GM10266 (cell line): Measurements from ENCODE around the gene TMEM132C.

Source experiments
- DNase-seq: peaks from one replicate; pipeline ENCODE4 v3.0.0; 2012; ENCODE audit errors: extremely low spot score
- CTCF ChIP-seq: IDR thresholded peaks from 2 replicates; pipeline ENCODE4 v1.5.1; 2012; ENCODE audit warnings: mild to moderate bottlenecking, low read depth; ENCODE audit not compliant: control insufficient read depth, insufficient read depth; ENCODE audit errors: missing control alignments

The TMEM132C gene

DNA sequence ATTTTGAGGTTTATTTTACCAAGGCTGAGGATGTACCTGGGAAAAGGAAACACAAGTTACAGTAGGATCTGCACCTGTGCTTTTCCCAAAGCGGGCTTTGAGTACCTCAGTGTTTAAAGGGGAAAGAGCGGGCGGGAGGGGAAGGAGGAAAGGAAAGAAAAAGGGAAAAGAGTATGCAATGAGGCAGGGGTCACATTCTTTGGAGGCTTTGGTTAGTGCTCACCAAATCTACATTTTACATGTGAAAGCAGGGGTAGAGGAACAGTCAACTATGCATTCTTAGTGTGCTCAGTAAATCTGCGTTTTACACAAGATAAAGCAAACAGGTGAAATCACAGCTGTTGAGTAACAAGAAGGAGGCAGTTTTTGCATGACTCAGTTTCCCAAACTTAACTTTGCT lies 242.2 kb downstream of the TMEM132C start:
- no peak for DNase-seq
- no peak for TF ChIP-seq CTCF

GRCh38 chr12:128510511-128510910 lies 243.5 kb downstream of the TMEM132C start:
- DNase-seq = no peak

GRCh38 chr12:128513331-128513730 lies 246.4 kb downstream of the TMEM132C start:
- TF ChIP-seq CTCF = no peak
- DNase-seq = no peak

More at GRCh38 chr12:128510511-128510910, 243.5 kb downstream of the TMEM132C start:
- no peak for TF ChIP-seq CTCF

DNA sequence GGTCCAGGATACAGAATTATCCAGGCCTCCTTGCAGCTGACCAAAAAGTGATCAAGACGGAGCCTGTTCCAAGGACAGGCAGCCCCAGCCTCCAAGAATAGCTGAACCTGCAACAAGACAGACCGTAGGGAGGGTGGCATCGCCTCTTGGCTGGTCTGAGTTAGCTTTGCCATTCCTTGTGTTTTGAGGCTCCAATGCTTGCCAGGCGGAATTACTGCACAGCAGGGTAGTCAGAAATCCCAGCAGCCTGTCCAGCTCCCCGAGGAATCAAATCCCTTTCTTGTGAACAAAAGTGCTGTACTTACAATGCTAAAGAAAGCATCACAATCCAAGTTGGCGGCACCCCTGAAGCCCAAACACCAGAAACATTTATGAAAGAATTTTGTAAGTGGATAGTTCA lies 246.9 kb downstream of the TMEM132C start:
- TF ChIP-seq CTCF = no peak
- DNase-seq = no peak

DNA sequence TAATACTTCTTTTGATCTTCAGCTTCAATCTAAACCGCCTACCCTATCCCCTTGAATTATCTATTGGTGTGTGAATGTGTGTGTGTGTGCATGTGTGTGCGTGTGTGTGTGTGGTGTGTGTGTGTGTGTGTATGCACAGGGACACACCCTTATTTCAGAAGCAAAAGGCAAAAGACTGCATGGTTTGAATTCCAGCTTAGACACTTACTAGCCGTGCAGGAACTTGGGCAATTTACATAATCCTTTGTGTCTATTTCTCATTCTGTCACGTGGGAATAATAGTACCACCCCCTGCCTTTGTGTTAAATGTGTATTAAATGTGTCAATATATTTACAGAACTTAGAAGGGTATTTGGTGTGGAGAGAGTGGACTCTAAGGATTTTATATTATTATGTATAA lies 251.7 kb downstream of the TMEM132C start:
- no peak for TF ChIP-seq CTCF
- no peak for DNase-seq

DNA sequence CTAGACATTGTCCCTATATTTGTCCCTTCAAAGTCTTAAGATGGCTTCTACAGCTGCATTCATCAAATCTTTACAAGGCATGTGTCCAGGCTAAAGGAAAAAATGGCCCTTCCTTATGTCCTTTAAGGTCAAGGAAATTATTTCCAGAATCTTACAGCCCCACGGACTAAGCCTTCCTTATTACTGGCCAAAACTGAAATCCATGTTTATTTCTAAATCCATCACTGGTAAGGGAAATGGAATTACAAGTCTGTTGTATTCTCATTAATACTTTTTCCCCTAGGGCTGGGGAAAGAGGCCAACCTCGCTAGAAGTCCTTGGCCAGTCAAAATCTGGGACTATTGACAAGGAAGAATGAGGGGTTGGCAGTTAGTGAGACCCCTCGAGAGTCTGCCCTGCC lies 252.5 kb downstream of the TMEM132C start:
- TF ChIP-seq CTCF = no peak
- DNase-seq = no peak

DNA sequence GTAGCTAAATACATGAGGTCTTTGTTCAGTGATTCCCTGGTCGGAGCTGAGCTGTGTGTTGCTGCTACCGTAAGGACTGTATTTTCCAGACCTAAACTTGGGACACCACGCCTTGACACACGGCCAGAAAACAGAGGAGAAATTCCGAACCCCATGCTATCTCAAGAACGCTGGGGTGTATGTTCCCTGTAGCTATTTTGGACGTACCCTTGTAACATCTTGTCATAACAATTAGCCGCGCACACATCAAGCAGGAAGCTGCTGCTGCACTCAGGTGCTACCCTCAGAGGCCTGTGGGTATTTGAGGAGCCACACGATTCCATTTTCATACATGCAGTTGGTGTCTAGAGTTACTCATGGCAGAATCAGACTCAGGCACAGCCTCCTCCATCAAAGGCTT lies 255.0 kb downstream of the TMEM132C start:
- TF ChIP-seq CTCF = no peak

DNA sequence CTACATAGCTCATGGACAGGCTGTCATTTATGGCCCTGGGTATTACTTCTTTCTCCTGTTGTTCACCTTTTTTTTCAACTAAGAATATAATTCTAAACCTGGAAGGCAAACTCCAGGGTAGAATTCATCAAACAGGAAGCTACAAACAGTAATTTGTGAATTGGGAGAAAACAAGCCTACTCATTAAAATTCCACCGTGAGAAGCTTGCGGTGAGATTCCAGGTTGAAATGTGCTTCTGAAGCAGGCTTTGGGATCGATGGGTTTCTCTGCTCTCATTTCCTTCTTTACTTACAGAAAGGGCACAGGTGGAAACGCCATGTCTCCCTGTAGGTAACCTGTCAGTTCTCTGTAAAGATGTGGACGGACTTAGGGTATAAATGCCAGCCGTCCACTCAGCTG lies 257.5 kb downstream of the TMEM132C start:
- no peak for DNase-seq
- TF ChIP-seq CTCF = no peak

More for the DNA sequence above, 255.0 kb downstream of the TMEM132C start:
- no peak for DNase-seq
